DND-41 (cell line): ENCODE measurements around the gene AUTS2.

Source experiments
- CTCF ChIP-seq: IDR thresholded peaks from 2 replicates; pipeline ENCODE4 v1.5.1; 2012; ENCODE audit warnings: borderline replicate concordance, low read length, moderate library complexity, mild to moderate bottlenecking; ENCODE audit not compliant: poor library complexity, severe bottlenecking; ENCODE audit errors: extremely low read depth
- EZH2 ChIP-seq: IDR thresholded peaks from 3 replicates; pipeline ENCODE4 v1.6.1; 2012; ENCODE audit warnings: borderline replicate concordance, low read depth, mild to moderate bottlenecking, moderate library complexity, low read length, inconsistent platforms; ENCODE audit not compliant: severe bottlenecking

- TF ChIP-seq CTCF (no peak), EZH2 (no peak)
These were observed 544.1 kb downstream of the AUTS2 start for GRCh38 chr7:70142247-70142932.
